ENCODE measurements around the gene RALGDS.
"Not testable (repeated sequence)": the region's sequence is repeated elsewhere in the genome, so short reads cannot be mapped to it uniquely, and the experiment has no call there.

DNA sequence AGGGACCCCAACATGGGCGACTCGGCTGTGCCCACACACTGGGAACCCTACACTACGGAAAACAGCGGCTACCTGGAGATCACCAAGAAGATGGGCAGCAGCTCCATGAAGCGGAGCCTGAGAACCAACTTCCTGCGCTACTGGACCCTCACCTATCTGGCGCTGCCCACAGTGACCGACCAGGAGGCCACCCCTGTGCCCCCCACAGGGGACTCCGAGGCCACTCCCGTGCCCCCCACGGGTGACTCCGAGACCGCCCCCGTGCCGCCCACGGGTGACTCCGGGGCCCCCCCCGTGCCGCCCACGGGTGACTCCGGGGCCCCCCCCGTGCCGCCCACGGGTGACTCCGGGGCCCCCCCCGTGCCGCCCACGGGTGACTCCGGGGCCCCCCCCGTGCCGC lies 50.1 kb downstream of the RALGDS start:
- TF ChIP-seq, protein P1, sequence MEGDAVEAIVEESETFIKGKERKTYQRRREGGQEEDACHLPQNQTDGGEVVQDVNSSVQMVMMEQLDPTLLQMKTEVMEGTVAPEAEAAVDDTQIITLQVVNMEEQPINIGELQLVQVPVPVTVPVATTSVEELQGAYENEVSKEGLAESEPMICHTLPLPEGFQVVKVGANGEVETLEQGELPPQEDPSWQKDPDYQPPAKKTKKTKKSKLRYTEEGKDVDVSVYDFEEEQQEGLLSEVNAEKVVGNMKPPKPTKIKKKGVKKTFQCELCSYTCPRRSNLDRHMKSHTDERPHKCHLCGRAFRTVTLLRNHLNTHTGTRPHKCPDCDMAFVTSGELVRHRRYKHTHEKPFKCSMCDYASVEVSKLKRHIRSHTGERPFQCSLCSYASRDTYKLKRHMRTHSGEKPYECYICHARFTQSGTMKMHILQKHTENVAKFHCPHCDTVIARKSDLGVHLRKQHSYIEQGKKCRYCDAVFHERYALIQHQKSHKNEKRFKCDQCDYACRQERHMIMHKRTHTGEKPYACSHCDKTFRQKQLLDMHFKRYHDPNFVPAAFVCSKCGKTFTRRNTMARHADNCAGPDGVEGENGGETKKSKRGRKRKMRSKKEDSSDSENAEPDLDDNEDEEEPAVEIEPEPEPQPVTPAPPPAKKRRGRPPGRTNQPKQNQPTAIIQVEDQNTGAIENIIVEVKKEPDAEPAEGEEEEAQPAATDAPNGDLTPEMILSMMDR (IDR thresholded peaks at IDR 0.05; ENCODE audit: low read depth, low read length) = not testable (repeated sequence)
- TF ChIP-seq, protein P2, sequence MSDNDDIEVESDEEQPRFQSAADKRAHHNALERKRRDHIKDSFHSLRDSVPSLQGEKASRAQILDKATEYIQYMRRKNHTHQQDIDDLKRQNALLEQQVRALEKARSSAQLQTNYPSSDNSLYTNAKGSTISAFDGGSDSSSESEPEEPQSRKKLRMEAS (IDR thresholded peaks at IDR 0.05; ENCODE audit: low read depth, low read length) = not testable (repeated sequence)

All from NB4 (cell line).